ENCODE results near the gene NAGPA. TPM values are rescaled to one million over a fixed set of nuclear protein-coding genes. Genes with fewer than 3 reads are reported as not detected.

Gene NAGPA
- total and polyA plus RNA-seq, 10 of the 15 experiments (the other 5 are each of a cell fraction or from before 2014, with no cell fraction given) = 0.03 to 11.6 (median 6.6) TPM

DNA sequence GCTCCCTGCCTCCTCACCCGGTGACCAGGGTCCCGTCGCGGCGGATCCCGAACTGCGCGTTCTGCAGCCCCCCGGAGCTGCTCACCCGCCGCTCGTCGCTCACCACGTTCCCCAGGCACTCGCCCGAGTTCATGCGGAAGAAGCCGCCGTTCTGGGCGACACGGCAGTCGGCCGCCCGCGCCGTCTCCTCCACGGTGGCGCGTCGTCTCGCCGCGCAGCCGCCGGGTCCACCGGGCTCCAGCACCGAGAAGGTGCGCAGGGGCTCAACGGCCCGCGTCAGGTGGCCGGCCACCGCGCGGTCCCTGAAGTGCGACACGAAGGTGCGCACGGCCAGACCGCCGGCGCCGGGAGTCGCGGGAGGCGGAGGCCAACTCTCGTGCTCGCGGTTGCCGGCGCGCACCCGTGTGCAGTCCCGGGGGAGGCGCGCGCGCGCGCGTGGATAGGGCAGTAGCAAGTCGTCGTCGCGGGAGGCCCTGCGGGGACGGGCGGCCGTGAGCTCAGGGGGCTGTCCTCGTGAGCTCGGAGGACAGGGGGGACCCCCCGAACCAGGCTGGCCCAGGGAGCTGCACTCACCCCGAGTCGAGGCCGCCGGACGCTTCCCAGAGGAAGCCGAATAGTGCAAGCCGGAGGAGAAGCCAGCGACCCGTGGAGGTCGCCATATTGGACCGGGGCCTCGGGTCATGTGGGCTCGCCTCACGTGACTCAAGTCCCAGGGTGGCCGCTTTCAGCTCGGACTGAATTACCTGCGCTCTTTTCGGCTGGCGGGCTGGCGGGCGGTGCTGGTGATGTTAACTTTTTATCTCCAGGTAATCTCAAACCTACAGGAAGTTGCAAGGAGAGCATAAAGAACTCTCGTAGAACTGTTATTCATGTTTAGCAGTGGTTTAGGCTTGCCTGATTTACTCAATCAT, at the start of gene NAGPA (continued):
- TF ChIP-seq PAX5 (IDR thresholded peaks at IDR 0.05; ENCODE audit: borderline replicate concordance, low read depth, low read length) (peak; percentile 42; the same call in 1 of the 2 replicates), HDAC2 (IDR thresholded peaks at IDR 0.05) (peak; percentile 99), FOXK2 (IDR thresholded peaks at IDR 0.05) (peak; percentile 31; the same call in 1 of the 2 replicates), CBX5 (IDR thresholded peaks at IDR 0.05; ENCODE audit: low read depth) (no peak), KAT2A (conservative IDR thresholded peaks at IDR 0.05; ENCODE audit: control insufficient read depth, low read depth, low read length) (no peak), RELB (IDR thresholded peaks at IDR 0.05; ENCODE audit: low read depth) (peak; percentile 100), STAT1 (conservative IDR thresholded peaks at IDR 0.05) (no peak; the same call in 1 of the 2 replicates), ELK1 (IDR thresholded peaks at IDR 0.05; ENCODE audit: low read depth, low read length) (peak; percentile 56; the same call in 1 of the 2 replicates), SKIL (IDR thresholded peaks at IDR 0.05; ENCODE audit: low read depth, poor library complexity, severe bottlenecking) (peak; percentile 39), GABPA (IDR thresholded peaks at IDR 0.05; ENCODE audit: low read depth) (peak; percentile 26; the same call in 1 of the 2 replicates), SREBF1 (IDR thresholded peaks at IDR 0.05; ENCODE audit: low read length) (peak; percentile 69; the same call in 1 of the 2 replicates), ZZZ3 (IDR thresholded peaks at IDR 0.05; ENCODE audit: control insufficient read depth, insufficient read length, low read depth) (no peak), BACH1 (IDR thresholded peaks at IDR 0.05; ENCODE audit: borderline replicate concordance) (0 out of 2 replicates have a peak, but pooled peaks have one; percentile 39), SRF (IDR thresholded peaks at IDR 0.05; ENCODE audit: low read depth in 2 of 2, low read length in 2 of 2) (peak in 1 of 2 experiments; percentile 66; a peak in 2 of 4 replicates), TCF12 (IDR thresholded peaks at IDR 0.05; ENCODE audit: low read depth, low read length) (peak; percentile 69; the same call in 1 of the 2 replicates), RAD51 (IDR thresholded peaks at IDR 0.05) (peak; percentile 100), SIN3A (IDR thresholded peaks at IDR 0.05; ENCODE audit: low read depth, low read length) (peak; percentile 98), MEF2B (IDR thresholded peaks at IDR 0.05; ENCODE audit: partially characterized antibody, poor library complexity, severe bottlenecking) (peak; percentile 73), IRF4 (IDR thresholded peaks at IDR 0.05; ENCODE audit: low read depth, low read length) (0 out of 2 replicates have a peak, but pooled peaks have one; percentile 22)
- TF ChIP-seq, protein P1, sequence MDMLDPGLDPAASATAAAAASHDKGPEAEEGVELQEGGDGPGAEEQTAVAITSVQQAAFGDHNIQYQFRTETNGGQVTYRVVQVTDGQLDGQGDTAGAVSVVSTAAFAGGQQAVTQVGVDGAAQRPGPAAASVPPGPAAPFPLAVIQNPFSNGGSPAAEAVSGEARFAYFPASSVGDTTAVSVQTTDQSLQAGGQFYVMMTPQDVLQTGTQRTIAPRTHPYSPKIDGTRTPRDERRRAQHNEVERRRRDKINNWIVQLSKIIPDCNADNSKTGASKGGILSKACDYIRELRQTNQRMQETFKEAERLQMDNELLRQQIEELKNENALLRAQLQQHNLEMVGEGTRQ (IDR thresholded peaks at IDR 0.05; ENCODE audit: borderline replicate concordance, low read depth, low read length) = peak; percentile 99

All from GM12878 (cell line).